HG03439 (cell line): ENCODE results near the gene FAM25A.
"Not testable (repeated sequence)": the region's sequence is repeated elsewhere in the genome, so short reads cannot be mapped to it uniquely, and the experiment has no call there.

Experiments
- ATAC-seq: cut with Tn5 transposase; IDR thresholded peaks from one replicate; pipeline ENCODE4 v1.9.1; 2021; ENCODE audit warnings: mild to moderate bottlenecking, moderate library complexity; ENCODE audit not compliant: unreplicated experiment

The FAM25A gene

GRCh38 chr10:87009134-87009696 lies 10.9 kb upstream of the FAM25A start:
- not testable (repeated sequence) for ATAC-seq

- not testable (repeated sequence) for ATAC-seq
Measured at GRCh38 chr10:87013528-87013927, 6.6 kb upstream of the FAM25A start.

GRCh38 chr10:87014986-87015716 lies 4.9 kb upstream of the FAM25A start:
- not testable (repeated sequence) for ATAC-seq

GRCh38 chr10:87018127-87018526 lies 2.0 kb upstream of the FAM25A start:
- not testable (repeated sequence) for ATAC-seq

GRCh38 chr10:87019066-87019465 lies 1.0 kb upstream of the FAM25A start:
- not testable (repeated sequence) for ATAC-seq

GRCh38 chr10:87019504-87019903 lies 590 bp upstream of the FAM25A start:
- ATAC-seq, result not testable (repeated sequence)

- not testable (repeated sequence) for ATAC-seq
Measured at GRCh38 chr10:87025285-87025958, 5.3 kb downstream of the FAM25A start.

- not testable (repeated sequence) for ATAC-seq
Measured at GRCh38 chr10:87026747-87027508, 6.8 kb downstream of the FAM25A start.

GRCh38 chr10:87030419-87030818 lies 10.3 kb downstream of the FAM25A start:
- not testable (repeated sequence) for ATAC-seq

GRCh38 chr10:87030912-87031635 lies 11.0 kb downstream of the FAM25A start:
- no peak for ATAC-seq

- no peak for ATAC-seq
Measured at GRCh38 chr10:87036623-87037022, 16.5 kb downstream of the FAM25A start.

- no peak for ATAC-seq
Measured at GRCh38 chr10:87038286-87038717, 18.2 kb downstream of the FAM25A start.

GRCh38 chr10:87038786-87039185 lies 18.7 kb downstream of the FAM25A start:
- ATAC-seq, result no peak

- not testable (repeated sequence) for ATAC-seq
Measured at GRCh38 chr10:87043579-87043978, 23.5 kb downstream of the FAM25A start.

GRCh38 chr10:87045434-87045938 lies 25.4 kb downstream of the FAM25A start:
- no peak for ATAC-seq

- ATAC-seq, result no peak
Measured at GRCh38 chr10:87053111-87053510, 33.0 kb downstream of the FAM25A start.

GRCh38 chr10:87053577-87054181 lies 33.6 kb downstream of the FAM25A start:
- ATAC-seq, result no peak

GRCh38 chr10:87054373-87055295 lies 34.5 kb downstream of the FAM25A start:
- ATAC-seq, result no peak

- no peak for ATAC-seq
Measured at GRCh38 chr10:87058171-87058570, 38.1 kb downstream of the FAM25A start.
